Left lung (tissue), 10 donors: ENCODE results near the gene MYOF. TPM values are rescaled to one million over a fixed set of nuclear protein-coding genes. Genes with fewer than 3 reads are reported as not detected.

Source experiments
- ATAC-seq: fragments of 200-7000 bp; cut with Tn5 transposase; one replicate; pipeline ENCODE4 v1.9.1; 2020; ENCODE audit warnings: moderate library complexity
- DNase-seq, 4 donors: peaks; one replicate each; pipeline ENCODE4 v3.0.0-alpha.2; 2013 to 2020
- H3K27ac ChIP-seq, 2 donors: fragments of 200-600 bp; sonication (generic) in 1 of 2; one replicate each; pipeline versions ENCODE4 v1.5.0 to v1.8.0; 2020 to 2021
- H3K27me3 ChIP-seq, 2 donors: fragments of 200-600 bp; sonication (generic) in 1 of 2; one replicate each; pipeline versions ENCODE4 v1.5.0 to v1.8.0; 2020 to 2021
- H3K36me3 ChIP-seq, 2 donors: fragments of 200-600 bp; sonication (generic) in 1 of 2; one replicate each; pipeline versions ENCODE4 v1.5.0 to v1.8.0; 2020 to 2021
- H3K4me1 ChIP-seq, 2 donors: fragments of 200-600 bp; one replicate each; pipeline ENCODE4 v1.8.0; 2021
- H3K4me3 ChIP-seq, 2 donors: fragments of 200-600 bp; sonication (generic) in 1 of 2; one replicate each; pipeline versions ENCODE4 v1.5.0 to v1.8.0; 2020 to 2021; ENCODE audit warnings: mild to moderate bottlenecking in 1 of 2
- H3K9me3 ChIP-seq, 2 donors: fragments of 200-600 bp; sonication (generic) in 1 of 2; one replicate each; pipeline versions ENCODE4 v1.5.0 to v1.8.0; 2020 to 2021
- intact Hi-C, 2 donors: fragments of 100-400 bp; cut with DNase I; formaldehyde crosslinking; loops; one replicate each; pipeline versions ENCODE4 v1.11.2 to v1.14.2; 2022
- polyA plus RNA-seq, 6 donors: library from polyadenylated mRNA; unstranded; fragments of 120-200 nt; gene quantifications; one replicate each; pipeline ENCODE4 v1.2.1, GENCODE V29; 2013; ENCODE audit not compliant: insufficient read length in 6 of 6
- total RNA-seq, 2 donors: library from RNA; stranded (reverse); fragmentation: NEBNext Ultra II Directional; extraction: Animal tissue kit (Norgen Biotek cat#: 25700); gene quantifications; one replicate each; pipeline ENCODE4 v1.2.1, GENCODE V29; 2021
- TF ChIP-seq, protein P1 (sequence below), 2 donors: fragments of 200-600 bp; sonication (generic) in 1 of 2; IDR thresholded peaks; one replicate each; pipeline versions ENCODE4 v1.5.0 to v1.8.0; 2021; ENCODE audit warnings: antibody characterized with exemption in 2 of 2
- donor health status: DM: no; HTN: yes; CAD: no.
- donor health status: DM: no; HTN: no; CAD: no.

The MYOF gene
- total and polyA plus RNA-seq, 8 donors, result 54.9 to 295 (median 67.9) TPM

DNA sequence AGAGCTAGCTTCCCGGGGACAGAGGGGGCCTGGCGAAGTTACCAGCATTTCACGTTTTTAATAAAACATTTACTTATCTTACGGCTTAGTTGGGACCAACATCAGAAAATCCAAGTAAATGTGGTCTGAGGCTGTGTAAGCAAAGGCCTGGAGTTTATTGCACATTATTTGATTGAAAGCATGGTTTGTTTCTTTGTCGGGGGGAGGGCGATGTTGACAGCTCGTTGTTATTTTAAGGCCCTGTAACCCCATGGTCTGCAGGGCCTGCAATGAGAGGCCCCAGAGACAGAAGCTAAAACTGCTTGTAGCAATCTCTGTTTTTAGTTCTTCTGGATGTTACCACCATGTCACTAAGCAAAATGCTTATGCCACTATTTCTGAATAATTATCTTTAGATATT lies 88.9 kb downstream of the MYOF start:
- no peaks in the 10 kb centered on the region for H3K27me3 ChIP-seq
- intact Hi-C loops, result no loop called here
- peaks cover 0 to 18% of the 10 kb centered on the region in 2 donors for H3K4me1 ChIP-seq
- TF ChIP-seq, protein P1, sequence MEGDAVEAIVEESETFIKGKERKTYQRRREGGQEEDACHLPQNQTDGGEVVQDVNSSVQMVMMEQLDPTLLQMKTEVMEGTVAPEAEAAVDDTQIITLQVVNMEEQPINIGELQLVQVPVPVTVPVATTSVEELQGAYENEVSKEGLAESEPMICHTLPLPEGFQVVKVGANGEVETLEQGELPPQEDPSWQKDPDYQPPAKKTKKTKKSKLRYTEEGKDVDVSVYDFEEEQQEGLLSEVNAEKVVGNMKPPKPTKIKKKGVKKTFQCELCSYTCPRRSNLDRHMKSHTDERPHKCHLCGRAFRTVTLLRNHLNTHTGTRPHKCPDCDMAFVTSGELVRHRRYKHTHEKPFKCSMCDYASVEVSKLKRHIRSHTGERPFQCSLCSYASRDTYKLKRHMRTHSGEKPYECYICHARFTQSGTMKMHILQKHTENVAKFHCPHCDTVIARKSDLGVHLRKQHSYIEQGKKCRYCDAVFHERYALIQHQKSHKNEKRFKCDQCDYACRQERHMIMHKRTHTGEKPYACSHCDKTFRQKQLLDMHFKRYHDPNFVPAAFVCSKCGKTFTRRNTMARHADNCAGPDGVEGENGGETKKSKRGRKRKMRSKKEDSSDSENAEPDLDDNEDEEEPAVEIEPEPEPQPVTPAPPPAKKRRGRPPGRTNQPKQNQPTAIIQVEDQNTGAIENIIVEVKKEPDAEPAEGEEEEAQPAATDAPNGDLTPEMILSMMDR (IDR thresholded peaks at IDR 0.05), result no peak
- peaks cover 0 to 47% of the 10 kb centered on the region in 2 donors for H3K36me3 ChIP-seq
- DNase-seq, result no peak
- ATAC-seq, result no peak
- no peaks in the 10 kb centered on the region for H3K9me3 ChIP-seq
- H3K4me3 ChIP-seq, result no peak overlapping the region
- no peak overlapping the region for H3K27ac ChIP-seq

GRCh38 chr10:93392121-93392520 lies 90.0 kb downstream of the MYOF start:
- intact Hi-C loops, result no loop called here

DNA sequence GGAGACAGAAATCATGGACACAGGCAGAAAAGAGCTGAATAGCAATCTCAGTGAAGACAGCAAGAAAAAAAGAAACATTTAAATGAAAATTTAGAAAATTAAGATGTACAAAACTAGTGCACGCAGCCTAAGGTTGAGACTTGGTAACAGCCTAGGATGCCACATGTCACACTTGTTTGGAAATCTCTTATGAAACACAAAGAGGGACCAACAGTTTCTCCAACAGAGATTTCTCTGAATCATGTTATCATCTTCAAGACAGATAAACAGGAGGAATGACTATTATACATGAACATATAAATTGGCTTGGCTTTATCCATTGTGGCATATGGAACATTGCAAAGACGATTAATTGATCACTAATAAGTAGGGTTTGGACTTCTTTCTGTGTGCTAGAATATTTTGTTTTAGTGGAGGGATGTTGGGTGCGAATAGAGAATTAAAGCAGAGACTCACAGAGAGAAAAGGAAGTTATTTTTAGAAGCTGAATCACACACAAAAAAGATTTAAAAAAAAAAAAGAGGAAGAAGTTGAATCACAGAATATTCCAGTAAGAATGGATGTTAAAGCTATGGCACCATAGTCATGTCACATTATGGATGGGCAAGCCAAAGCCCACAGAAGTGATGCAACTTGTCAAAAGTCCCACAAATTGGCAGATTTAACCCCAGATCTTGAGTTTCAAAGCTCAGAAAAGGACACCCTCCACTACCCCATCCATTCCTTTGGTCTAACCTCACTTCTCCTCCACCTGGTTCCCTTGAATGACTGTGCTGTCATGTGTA lies 91.6 kb downstream of the MYOF start:
- no peak overlapping the region for H3K27ac ChIP-seq
- intact Hi-C loops, result no loop called here
- TF ChIP-seq, protein P1 (IDR thresholded peaks at IDR 0.05), result no peak
- H3K27me3 ChIP-seq, result no peaks in the 10 kb centered on the region
- H3K4me1 ChIP-seq, result peaks cover 0 to 29% of the 10 kb centered on the region in 2 donors
- H3K4me3 ChIP-seq, result no peak overlapping the region
- ATAC-seq (no peak), DNase-seq (no peak)
- H3K36me3 ChIP-seq, result peaks cover 0 to 54% of the 10 kb centered on the region in 2 donors
- H3K9me3 ChIP-seq, result no peaks in the 10 kb centered on the region

More at GRCh38 chr10:93392121-93392520, 90.0 kb downstream of the MYOF start:
- Histone ChIP-seq H3K9me3 (no peaks in the 10 kb centered on the region), H3K4me3 (no peak overlapping the region), H3K36me3 (peaks cover 0 to 49% of the 10 kb centered on the region in 2 donors), H3K4me1 (peaks cover 0 to 27% of the 10 kb centered on the region in 2 donors), H3K27me3 (no peaks in the 10 kb centered on the region), H3K27ac (no peak overlapping the region)
- ATAC-seq, result no peak
- TF ChIP-seq, protein P1 (IDR thresholded peaks at IDR 0.05), result no peak
- DNase-seq, result no peak

- intact Hi-C loops, result no loop called here
- Histone ChIP-seq H3K4me1 (peaks cover 0 to 43% of the 10 kb centered on the region in 2 donors), H3K9me3 (no peaks in the 10 kb centered on the region), H3K27ac (peak overlapping the region; percentile 58 to 74), H3K4me3 (no peak overlapping the region), H3K27me3 (no peaks in the 10 kb centered on the region), H3K36me3 (peaks cover 0 to 39% of the 10 kb centered on the region in 2 donors)
- DNase-seq, result no peak
- TF ChIP-seq, protein P1 (IDR thresholded peaks at IDR 0.05), result peak in 1 of 2 donors; percentile 24
- peak; percentile 33 for ATAC-seq
Measured at GRCh38 chr10:93386631-93387369, 95.3 kb downstream of the MYOF start.

- Histone ChIP-seq H3K27ac (no peak overlapping the region), H3K4me1 (peaks cover 0 to 35% of the 10 kb centered on the region in 2 donors), H3K9me3 (no peaks in the 10 kb centered on the region), H3K36me3 (peaks cover 0 to 50% of the 10 kb centered on the region in 2 donors), H3K27me3 (no peaks in the 10 kb centered on the region), H3K4me3 (no peak overlapping the region)
- intact Hi-C loops, result no loop called here
- ATAC-seq (no peak), DNase-seq (no peak)
- TF ChIP-seq, protein P1 (IDR thresholded peaks at IDR 0.05), result no peak
Measured at GRCh38 chr10:93385345-93385744, 96.8 kb downstream of the MYOF start.
